Measurements from ENCODE around the gene PKM.

PKM gene

DNA sequence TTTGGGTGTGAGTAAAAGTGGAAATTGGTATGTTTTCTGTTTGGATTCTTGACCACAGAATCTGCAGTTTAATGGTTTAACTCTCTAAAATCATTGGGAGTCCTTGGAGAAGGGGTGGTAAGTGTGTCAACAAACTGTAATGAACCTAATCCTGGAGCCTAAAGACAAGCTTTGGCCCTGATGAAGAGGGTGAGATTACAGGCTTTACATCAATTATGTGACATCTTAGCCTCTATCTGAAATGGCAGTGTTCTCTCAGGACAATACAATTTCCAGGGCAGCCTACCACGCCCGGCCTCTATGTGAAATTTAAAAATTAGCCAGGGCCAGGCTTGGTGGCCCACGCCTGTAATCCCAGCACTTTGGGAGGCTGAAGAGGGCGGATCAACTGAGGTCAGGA lies 4.3 kb upstream of the PKM start:
- no peak for DNase-seq (ENCODE audit: low read depth in 3 of 3)

DNA sequence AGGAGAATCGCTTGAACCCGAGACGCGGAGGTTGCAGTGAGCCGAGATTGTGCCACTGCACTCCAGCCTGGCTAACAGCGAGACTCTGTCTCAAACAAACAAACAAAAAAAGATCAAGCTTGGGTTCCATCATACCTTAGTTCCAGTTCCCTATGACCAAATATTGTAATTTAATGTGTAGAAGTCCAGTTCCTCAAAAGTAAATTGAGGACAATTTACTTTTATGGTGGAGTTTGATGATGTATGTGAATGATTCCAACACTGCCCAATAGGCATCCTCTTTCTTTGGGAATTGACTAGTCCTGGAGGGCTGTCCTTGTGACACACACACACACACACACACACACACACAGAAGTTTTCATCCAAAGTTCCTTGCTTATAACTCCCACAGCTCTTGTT lies 2.8 kb upstream of the PKM start:
- no peak for DNase-seq (ENCODE audit: low read depth in 3 of 3)

DNA sequence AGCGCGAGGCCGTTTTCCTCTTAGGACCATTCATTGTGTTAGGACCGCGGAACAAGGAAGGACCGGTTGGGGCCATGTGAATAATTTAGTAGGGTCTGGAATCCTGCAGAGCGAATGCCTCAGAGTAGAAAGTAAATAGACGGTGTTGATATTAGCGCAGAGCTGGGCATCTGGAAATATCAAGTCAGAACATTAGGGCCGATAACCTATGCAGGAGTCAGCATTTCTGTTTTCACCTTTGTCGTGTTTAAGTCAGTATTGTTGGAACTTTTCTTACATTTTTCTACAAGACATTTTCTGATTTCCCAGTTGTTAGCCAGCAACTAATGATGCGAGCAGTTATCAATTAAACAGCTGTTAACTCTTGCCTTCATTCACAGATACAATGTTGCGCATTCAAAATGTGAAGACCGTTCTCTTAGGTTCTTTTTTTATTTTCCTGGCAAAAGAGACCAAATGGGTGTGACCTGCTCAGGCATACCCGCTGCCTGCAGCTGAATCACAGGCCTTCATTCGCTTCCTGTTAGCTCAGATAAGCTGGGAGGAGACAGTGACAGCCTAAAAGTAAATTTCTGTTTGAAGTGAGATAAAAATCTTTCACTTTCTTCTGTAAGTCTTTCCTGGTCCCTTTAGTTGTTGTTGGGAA lies 966 bp upstream of the PKM start:
- DNase-seq (ENCODE audit: low read depth in 3 of 3) = peak in 1 of 3 experiments; percentile 50

DNA sequence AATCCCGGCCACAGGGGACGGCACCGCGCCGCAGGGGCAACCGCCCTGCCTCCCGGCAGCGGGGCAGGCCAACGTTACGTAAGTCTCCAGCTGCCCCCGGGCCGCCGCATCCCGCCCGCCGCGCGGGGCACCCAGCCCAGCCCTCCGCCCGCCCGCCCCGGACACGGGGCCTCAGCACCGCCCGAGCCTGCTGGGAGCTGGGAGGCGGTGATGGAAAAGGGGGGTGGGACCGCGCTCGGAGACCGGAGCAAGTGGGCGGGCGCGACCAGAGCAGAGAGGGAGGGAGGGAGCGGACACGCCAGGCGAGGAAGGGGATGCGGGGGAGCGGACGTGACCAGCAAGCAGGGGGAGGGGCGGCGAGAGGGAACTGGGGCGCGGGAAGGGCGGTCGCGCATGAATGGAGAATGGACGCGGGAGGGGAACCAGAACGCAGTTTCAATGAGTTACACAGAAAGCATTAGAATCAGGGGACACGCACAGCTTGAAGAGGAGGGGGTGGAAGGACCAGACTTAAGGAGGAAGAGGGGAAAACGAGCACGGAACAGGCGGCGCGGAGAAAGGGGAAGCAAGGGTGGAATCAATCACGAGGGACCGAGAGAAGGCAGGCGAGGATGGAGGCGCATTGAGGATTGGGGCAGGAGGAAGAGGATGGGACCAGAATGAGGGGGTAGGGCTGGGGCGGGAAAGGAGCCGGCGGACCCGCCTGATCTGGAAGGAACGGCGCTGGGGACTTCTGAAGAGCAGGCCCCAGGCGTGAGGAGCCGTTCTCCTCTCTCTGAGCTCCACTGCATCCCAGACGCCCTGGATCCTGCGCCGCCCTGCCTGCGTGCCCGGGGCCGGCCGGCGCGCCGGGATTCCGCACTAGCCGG lies 559 bp downstream of the PKM start:
- peak; percentile 76 to 88 (median 77) for DNase-seq (ENCODE audit: low read depth in 3 of 3)

DNA sequence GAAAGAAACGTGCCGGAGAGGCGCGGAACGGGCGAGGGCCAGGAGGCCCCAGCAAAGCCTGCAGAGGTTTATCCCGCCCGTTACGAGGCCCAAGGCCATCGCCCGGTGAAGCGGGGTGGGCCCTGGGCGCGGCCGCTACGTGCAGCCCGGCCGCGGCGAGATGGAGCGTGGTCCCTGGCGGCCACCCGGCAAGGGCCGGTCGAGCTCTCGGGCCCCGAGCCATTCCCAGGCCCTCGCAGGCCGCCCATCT lies 1.1 kb downstream of the PKM start:
- no peak for DNase-seq (ENCODE audit: low read depth in 3 of 3)

DNA sequence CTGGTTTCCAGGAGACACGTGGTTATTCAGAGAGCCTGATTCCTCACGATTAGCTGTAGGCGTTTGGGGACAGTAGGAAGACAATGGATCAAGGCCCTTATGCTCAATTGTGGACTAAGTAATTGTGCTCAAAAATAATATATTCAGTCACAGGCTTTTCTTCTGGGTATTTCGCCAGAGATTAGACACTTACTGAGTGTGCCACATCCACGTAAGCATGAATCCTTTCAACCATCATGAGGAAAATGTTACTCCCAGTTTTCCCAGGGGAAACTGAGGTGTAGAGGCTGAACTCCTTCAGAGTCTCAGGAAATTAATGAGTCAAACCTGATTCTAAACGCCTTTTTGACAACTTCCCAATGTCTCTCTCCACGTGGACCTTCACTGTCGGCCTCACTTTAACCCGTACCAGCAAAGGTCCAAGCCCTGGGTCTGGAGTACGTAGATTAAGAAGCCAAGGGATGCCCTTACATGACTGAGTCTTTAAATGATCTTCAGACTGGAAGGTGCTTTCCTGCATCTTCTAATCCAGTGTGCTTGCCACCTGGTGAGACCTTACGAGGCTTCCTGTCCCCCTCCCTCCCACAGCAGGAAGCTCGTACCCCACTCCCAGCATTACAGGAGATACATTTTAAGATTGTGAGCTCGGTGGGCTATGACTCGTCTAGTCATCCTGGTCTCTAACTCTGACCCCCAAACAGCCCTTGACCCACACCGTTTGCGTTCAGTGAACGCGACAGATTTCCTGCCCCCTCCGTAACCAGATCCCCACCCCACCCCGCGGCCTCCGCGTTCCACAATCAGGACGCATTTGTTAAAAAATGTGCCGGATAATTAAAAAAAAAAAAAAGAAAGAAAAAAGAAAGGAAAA lies 1.7 kb downstream of the PKM start:
- peak; percentile 26 to 29 (median 28) for DNase-seq (ENCODE audit: low read depth in 3 of 3)

DNA sequence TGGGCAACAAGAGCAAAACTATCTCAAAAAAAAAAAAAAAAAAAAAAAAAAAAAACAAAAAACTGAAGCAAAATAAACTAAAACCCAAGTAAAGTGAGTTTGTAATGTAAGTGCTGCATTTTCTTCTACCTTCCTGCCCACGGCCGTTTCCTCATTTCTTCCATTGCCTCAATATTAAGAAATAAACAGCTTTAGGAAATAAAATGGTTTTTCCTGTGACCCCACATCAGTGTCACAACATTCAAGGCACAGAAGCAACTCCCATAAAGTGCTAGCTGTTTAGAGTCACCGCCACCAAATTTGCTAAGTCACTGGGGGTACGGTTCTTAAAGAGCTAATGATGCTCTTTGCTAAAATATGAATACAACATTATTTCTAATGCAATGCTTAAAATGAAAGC lies 3.3 kb downstream of the PKM start:
- no peak for DNase-seq (ENCODE audit: low read depth in 3 of 3)

DNA sequence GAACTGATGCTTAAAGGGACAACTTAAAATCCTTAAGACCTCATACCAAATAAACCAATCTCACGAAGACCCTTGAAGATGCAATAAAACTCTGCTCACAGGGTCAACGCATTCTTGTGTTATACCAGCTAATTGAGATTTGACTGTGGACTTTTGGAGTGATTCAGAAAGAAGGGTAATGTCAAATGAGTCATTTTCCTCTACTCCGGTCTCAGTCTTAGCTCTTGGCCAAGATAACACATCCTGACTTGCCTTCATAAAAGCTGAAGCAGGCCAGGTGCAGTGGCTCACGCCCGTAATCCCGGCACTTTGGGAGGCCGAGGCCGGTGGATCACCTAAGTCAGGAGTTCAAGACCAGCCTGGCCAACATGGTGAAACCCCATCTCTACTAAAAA lies 3.8 kb downstream of the PKM start:
- peak in 1 of 3 experiments; percentile 37 for DNase-seq (ENCODE audit: low read depth in 3 of 3)

DNA sequence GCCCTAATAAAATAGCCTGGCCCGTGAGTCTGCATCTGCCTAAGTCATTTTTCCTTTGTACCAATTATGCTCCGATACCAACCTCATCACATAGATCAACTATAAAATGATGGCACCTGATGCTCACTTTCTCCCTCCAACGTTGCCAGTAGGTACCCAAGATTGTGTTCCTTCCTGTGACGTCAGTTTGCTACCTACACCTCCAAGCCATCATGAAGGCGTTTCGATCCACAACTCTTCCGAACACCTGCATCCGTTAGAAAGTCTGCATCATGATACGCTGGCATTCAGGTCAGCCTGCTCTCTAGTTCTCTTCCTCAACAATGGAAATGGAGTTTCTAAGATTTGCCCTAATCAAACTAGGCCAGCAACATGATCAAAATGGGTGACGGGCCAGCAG lies 7.7 kb downstream of the PKM start:
- no peak for DNase-seq (ENCODE audit: low read depth in 3 of 3)

DNA sequence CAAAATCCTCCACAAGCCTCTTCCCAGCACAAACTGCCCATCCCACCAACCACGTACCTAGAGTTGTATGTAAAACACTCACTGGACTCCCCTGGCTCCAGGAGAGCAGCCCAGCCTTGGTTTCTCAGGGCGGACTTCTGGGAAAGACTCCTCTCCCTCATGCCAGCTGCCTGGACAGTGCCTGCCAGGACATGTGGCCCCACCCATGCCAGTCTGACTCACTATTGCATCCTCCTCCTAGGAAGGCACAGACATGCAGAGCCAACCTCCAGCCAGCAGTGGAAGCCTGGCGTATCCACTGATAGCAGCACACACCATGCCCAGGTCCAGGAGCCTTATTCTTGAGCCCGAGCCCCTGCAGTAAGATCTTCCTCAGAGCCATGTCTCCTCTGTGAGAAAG lies 8.6 kb downstream of the PKM start:
- DNase-seq (ENCODE audit: low read depth in 3 of 3) = no peak

DNA sequence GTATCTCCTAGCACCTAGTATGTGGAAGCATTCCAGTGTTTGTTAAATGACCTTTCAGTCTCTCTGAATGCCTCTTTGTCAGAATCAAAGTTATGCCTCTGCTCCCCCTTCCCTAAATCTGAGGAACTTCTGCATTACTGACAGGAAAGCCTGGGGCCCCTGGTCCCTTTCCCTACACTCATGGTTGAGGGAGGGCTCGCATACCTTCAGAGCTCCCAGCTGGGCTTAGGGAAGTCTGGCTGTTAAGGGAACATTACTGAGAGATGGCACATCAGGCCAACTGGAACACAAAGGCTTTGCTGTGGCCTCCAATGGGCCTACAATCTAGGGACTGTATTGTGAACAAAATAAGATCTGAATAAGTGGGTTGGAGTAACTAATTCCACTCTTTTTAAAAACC lies 10.3 kb downstream of the PKM start:
- DNase-seq (ENCODE audit: low read depth in 3 of 3) = no peak

DNA sequence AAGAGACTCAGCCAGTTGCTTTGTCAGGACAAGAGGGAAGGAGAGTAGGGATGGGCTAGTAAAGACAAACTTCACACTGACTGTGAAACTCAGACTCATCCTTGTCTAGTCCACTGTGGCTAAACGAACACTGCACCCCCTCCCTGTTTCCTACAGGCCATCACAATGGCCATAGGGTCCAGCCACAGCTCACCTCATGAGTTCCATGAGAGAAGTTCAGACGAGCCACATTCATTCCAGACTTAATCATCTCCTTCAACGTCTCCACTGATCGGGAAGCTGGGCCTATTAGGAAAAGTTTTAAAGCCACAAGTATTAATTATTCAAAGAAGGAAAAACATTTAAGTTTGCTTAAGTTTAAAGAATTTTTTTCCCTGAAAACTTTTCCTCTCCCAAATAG lies 13.8 kb downstream of the PKM start:
- DNase-seq (ENCODE audit: low read depth in 3 of 3) = no peak

DNA sequence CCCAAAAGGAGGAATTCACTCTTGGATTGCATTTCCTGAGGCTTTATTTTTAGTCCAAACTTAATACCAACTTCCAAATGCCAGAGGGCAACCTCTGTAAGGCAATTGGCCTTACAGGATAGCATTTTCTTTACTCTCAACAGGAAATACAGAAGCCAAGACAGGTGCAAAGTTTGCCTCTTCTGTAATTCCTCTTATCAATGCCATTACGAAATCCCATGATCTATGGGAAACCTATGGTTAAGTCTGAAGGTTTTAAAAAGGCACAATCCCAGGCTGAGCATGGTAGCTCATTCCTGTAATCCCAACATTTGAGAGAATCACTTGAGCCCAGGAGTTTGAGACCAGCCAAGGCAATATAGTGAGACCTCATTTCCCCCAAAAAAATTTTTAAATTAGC lies 14.9 kb downstream of the PKM start:
- DNase-seq (ENCODE audit: low read depth in 3 of 3) = no peak

DNA sequence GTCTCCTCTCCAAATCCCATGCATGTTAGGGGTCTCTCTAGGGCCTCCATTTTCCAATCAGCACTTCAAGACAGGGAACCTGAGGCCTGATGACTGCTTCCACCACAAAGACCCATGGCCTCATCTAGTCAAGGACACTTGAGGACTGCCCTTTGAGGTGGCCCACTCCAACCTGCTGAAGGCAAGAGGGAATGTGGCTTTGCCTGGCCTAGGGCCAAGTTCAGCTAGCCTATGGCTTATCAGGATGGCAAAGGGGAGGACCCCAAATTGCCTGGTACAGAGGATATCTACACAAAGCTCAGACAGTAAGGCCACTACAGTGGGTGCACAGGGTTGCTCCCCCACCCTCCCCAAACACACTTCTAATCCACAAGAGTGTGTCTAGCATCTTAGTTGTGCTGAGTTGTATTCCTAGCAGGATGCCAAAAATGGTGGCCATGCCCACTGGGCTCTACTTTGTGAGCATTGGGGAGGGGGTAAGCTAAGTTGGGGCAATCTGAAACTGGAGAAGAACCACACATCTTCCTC lies 23.4 kb downstream of the PKM start:
- no peak for DNase-seq (ENCODE audit: low read depth in 3 of 3)

DNA sequence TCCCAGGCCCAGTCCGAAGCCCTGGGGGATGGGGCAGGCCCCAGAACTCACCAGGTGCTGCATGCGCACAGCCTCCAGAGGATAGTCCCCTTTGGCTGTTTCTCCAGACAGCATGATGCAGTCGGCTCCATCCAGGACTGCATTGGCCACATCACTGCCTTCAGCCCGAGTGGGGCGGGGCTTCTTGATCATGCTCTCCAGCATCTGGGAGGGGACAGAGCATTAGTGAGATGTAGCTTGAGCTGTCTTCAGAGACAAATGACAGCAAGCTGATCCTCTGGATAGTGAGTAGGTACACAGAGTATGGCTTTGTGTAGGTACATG lies 24.4 kb downstream of the PKM start:
- DNase-seq (ENCODE audit: low read depth in 3 of 3) = no peak

DNA sequence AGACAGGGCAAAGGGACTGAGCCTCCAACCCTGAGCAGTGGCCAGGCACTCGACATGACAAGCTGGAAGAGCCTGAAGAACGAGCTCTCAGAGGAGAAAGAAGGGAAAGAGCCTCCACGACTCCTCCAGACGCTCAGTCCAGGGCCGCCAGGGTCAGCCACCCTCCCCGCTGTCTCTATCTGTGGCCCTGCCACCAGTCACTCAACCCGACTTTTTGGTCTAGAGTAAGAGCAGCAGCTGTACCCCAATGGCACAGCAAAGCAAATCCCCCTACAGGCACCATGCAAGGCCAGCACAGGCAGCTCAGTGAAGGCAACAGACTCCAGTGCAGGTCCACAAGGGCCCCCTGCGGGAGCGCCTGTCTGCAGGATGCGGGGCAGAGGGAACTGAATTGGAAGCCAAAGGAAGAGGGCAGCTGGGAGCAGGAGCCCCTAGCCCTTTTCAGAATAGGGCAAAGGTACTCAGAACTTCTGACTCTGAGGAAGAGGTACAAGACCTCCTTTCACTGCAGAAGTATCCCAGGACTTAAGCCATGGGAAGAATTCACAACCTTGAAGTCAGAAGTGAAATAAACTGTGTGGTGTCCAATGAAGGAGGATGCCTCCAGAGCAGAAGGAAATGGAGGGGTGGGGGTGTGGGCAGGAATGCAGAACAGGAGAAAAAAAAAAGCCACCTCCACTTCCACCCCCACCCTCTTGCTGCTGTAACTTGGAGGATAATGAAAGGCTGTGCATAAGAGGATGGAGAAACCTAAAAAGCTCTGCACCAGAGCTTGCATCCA lies 24.9 kb downstream of the PKM start:
- DNase-seq (ENCODE audit: low read depth in 3 of 3) = no peak

DNA sequence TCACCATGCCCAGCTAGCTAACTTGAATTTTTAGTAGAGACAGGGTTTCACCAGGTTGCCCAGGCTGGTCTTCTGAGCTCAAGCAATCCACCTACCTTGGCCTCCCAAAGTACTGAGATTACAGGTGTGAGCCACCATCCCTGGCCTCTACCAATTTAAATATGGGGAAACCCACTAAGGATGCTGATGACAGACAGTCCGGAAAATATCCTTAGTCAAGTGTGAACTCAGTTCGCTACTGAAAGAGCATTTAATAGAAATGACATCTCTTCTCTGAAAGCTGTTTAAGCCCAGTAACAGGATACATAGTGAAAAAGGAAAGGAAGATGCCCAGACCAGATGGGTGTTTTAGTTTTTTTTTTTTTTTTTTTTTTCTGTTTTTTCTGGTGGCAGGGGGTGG lies 25.7 kb downstream of the PKM start:
- DNase-seq (ENCODE audit: low read depth in 3 of 3) = no peak

DNA sequence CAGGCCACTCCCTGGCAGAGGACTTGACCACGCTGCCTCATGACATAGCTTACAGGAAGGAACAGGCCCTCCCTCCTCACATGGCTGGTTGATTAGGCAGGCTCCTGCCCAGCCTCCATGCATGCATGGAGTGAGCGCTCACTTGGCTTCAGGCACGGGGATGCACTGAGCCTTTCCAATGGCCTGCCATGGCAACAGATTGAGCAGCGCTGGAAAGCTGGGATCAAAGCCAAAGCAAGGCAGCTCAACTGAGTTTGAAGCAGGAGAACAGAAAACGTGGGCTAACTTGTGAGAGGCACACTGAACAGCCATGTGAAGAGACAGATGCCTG lies 27.5 kb downstream of the PKM start:
- DNase-seq (ENCODE audit: low read depth in 3 of 3) = no peak

DNA sequence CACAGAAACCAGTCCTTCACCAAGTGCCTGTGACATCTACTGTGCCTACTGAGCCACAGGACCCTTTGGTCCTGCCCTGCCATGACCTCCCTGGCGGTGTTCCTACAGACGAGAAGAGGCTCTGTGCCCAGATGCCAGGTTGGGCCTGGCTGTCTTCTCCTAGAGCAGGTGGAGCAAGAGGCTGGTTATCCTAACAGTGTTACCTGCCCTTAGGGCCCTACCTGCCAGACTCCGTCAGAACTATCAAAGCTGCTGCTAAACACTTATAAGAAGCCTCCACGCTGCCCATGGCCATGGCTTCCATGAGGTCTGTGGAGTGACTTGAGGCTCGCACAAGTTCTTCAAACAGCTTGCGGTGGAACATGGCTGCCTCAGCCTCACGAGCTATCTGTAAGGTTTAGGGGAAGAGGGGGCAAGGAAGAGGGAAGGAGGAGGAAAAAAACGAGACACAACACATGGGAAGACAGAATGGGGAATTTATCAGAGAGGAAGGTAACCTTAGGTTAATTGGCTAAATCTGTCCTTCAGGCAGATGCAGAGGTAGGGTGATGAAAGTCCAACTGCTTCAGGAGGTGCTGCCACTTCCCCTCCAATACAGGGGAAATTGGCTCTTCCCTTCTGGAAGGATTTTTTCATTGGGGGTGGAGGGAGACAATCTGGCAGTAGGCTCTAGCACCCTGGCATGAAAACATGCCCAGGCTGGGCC lies 28.0 kb downstream of the PKM start:
- DNase-seq (ENCODE audit: low read depth in 3 of 3) = no peak

DNA sequence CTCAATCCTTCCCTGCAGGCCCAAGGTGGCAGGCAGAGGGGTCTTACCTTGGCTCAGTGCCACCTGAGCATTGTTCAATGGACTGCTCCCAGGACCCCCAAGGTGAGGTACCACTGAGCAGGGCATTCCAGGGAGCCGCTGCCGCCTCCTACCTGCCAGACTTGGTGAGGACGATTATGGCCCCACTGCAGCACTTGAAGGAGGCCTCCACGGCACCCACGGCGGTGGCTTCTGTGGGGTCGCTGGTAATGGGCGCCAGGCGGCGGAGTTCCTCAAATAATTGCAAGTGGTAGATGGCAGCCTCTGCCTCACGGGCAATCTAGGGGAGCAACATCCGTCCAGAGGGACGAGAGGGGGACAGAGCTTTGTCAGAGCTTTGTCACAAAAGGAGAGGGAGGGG lies 28.7 kb downstream of the PKM start:
- no peak for DNase-seq (ENCODE audit: low read depth in 3 of 3)

DNA sequence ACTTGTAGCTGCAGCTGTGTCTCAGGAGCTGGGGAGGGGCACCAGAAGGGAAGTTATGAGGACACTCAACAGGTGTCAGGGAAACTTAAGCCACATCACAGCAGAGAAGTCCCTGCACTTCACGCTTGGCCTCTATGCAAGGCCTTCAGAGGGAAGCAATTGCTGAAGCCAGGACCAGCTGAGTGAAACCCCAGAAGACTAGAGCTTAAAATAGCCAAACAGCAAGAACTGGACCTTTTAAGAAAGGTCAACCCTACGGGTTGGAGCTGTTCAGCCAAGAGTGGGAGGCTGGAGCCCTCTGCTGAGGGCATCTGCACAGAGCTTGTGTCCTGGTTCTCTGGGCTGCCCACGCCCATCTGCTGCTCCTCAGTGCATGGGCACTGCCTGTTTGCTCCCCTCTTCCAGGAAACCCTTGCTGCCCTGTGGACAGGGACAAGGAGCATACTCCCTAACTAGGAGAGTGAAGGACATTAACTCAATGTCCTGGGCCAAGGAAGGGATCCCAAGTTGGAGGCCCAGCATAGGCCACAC lies 29.5 kb downstream of the PKM start:
- DNase-seq (ENCODE audit: low read depth in 3 of 3) = no peak
